Kidney (tissue), 14 donors: Measurements from ENCODE around the gene DPP3. TPM values are rescaled to one million over a fixed set of nuclear protein-coding genes. Genes with fewer than 3 reads are reported as not detected.

Source experiments
- DNase-seq, 5 donors: peaks; one replicate each; pipeline ENCODE4 v3.0.0-alpha.2; 2013 to 2020
- FAIRE-seq: peaks from 2 replicates; lab custom pipeline; 2012; peaks lifted over from hg19 to GRCh38; lab: Jason Lieb, UNC
- H3K27ac ChIP-seq, 2 donors: one replicate each; pipeline ENCODE4 v1.7.0; 2013; ENCODE audit warnings: low read depth in 2 of 2, low read length in 2 of 2, inconsistent platforms in 1 of 2
- H3K27me3 ChIP-seq: one replicate; pipeline ENCODE4 v1.7.1; 2013; ENCODE audit warnings: low read length, inconsistent platforms; ENCODE audit not compliant: control insufficient read depth, insufficient read depth
- H3K36me3 ChIP-seq, 3 donors: one replicate each; pipeline versions ENCODE4 v1.7.0 to v1.7.1; 2013; ENCODE audit warnings: low read length in 3 of 3, control low read depth in 1 of 3, inconsistent platforms in 1 of 3; ENCODE audit not compliant: insufficient read depth in 3 of 3, control insufficient read depth in 2 of 3
- H3K4me1 ChIP-seq, 3 donors: one replicate each; pipeline versions ENCODE4 v1.7.0 to v1.7.1; 2013; ENCODE audit warnings: low read length in 3 of 3, inconsistent platforms in 1 of 3, low read depth in 1 of 3; ENCODE audit not compliant: control insufficient read depth in 2 of 3, insufficient read depth in 2 of 3
- H3K4me3 ChIP-seq, 3 donors: one replicate each; pipeline versions ENCODE4 v1.7.0 to v1.8.1; 2013; ENCODE audit warnings: low read length in 3 of 3, control low read depth in 1 of 3, inconsistent platforms in 1 of 3
- H3K9ac ChIP-seq, 3 donors: one replicate each; pipeline versions ENCODE4 v1.7.0 to v1.7.1; 2013; ENCODE audit warnings: low read length in 3 of 3, control low read depth in 1 of 3, inconsistent platforms in 1 of 3
- H3K9me3 ChIP-seq, 3 donors: one replicate each; pipeline versions ENCODE4 v1.7.0 to v1.7.1; 2013; ENCODE audit warnings: low read length in 3 of 3, control low read depth in 1 of 3, inconsistent platforms in 1 of 3; ENCODE audit not compliant: control insufficient read depth in 2 of 3, insufficient read depth in 1 of 3
- intact Hi-C: fragments of 100-400 bp; cut with DNase I; formaldehyde crosslinking; loops from one replicate; pipeline ENCODE4 v1.11.1; 2022
- polyA plus RNA-seq: library from polyadenylated mRNA; stranded (reverse); fragments of 350-450 nt; fragmentation: Illumina TruSeq; extraction: RNeasy Lipid Tissue Mini Kit (QIAGEN cat#74804); gene quantifications from one replicate; pipeline ENCODE4 v1.2.3, GENCODE V29; 2014; ENCODE audit warnings: low read depth, low replicate concordance; ENCODE audit not compliant: insufficient read depth
- total RNA-seq: library from RNA; stranded (reverse); fragmentation: NEBNext Ultra II Directional; extraction: Animal tissue kit (Norgen Biotek cat#: 25700); gene quantifications from one replicate; pipeline ENCODE4 v1.2.1, GENCODE V29; 2021
- TF ChIP-seq, protein P1 (sequence below): IDR thresholded peaks from 3 replicates; pipeline ENCODE4 v1.5.1; 2012; ENCODE audit warnings: mild to moderate bottlenecking, moderate library complexity, borderline replicate concordance; ENCODE audit not compliant: insufficient read depth; ENCODE audit errors: extremely low read depth
- donor health status: control.
- donor health status: control.
- donor health status: control.
- donor health status: control.
- donor health status: control.
- donor health status: DM: yes; HTN: yes; CAD: no.
- donor health status: Normal renal cell carcinoma (clear cell type).

DPP3 gene
- total and polyA plus RNA-seq, 2 donors from 2014 or later, result 32.9 to 41.7 TPM

GRCh38 chr11:66510271-66510989 is 30.2 kb downstream of the DPP3 start, which contains the start of gene BBS1:
Gene BBS1 (plus strand): TSS chr11:66510635. CDS start chr11:66510660, 25 bp downstream.
- Histone ChIP-seq H3K9me3 (no peaks in the 10 kb centered on the region), H3K9ac (peak within 1 kb of the TSS; percentile 56 to 95 (median 71)), H3K27me3 (no peaks in the 10 kb centered on the region), H3K4me3 (peak within 1 kb of the TSS; percentile 81 to 100 (median 99)), H3K4me1 (peaks cover 0 to 11% (median 8%) of the 10 kb centered on the region in 3 donors), H3K36me3 (peaks cover 0 to 5% (median 4%) of the 10 kb centered on the region in 3 donors), H3K27ac (no peak within 1 kb of the TSS)
- intact Hi-C loops, result no loop called here
- TF ChIP-seq, protein P1, sequence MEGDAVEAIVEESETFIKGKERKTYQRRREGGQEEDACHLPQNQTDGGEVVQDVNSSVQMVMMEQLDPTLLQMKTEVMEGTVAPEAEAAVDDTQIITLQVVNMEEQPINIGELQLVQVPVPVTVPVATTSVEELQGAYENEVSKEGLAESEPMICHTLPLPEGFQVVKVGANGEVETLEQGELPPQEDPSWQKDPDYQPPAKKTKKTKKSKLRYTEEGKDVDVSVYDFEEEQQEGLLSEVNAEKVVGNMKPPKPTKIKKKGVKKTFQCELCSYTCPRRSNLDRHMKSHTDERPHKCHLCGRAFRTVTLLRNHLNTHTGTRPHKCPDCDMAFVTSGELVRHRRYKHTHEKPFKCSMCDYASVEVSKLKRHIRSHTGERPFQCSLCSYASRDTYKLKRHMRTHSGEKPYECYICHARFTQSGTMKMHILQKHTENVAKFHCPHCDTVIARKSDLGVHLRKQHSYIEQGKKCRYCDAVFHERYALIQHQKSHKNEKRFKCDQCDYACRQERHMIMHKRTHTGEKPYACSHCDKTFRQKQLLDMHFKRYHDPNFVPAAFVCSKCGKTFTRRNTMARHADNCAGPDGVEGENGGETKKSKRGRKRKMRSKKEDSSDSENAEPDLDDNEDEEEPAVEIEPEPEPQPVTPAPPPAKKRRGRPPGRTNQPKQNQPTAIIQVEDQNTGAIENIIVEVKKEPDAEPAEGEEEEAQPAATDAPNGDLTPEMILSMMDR, result no peak
- DNase-seq, result peak; percentile 84 to 94 (median 92)
- FAIRE-seq, result no peak

DNA sequence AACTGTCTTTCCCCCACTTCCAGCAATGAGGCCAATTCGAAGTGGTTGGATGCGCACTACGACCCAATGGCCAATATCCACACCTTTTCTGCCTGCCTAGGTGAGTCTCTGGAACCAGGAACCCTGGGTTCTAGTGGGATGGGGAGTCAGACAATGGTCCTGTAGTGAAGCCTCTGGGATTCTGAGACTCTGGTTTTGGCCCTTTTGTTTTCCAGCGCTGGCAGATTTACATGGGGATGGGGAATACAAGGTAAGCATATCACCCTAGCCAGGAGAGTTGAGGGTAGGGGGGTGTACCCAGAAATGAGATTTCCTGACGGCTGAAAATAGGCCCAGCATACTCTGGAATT is 30.7 kb downstream of the DPP3 start:
- Histone ChIP-seq H3K9me3 (no peaks in the 10 kb centered on the region), H3K4me3 (peak overlapping the region; percentile 81 to 100 (median 99)), H3K27ac (no peak overlapping the region), H3K36me3 (peaks cover 0 to 5% (median 5%) of the 10 kb centered on the region in 3 donors), H3K27me3 (no peaks in the 10 kb centered on the region), H3K9ac (peak overlapping the region; percentile 56 to 95 (median 71)), H3K4me1 (peaks cover 0 to 11% (median 8%) of the 10 kb centered on the region in 3 donors)
- FAIRE-seq (no peak), DNase-seq (no peak)
- TF ChIP-seq, protein P1, result no peak
- intact Hi-C loops, result no loop called here

GRCh38 chr11:66523611-66524010 is 43.4 kb downstream of the DPP3 start:
- DNase-seq, result peak in 1 of 5 donors; percentile 42

More at GRCh38 chr11:66523611-66524010, 43.4 kb downstream of the DPP3 start:
- Histone ChIP-seq H3K9ac (no peak overlapping the region), H3K4me1 (no peaks in the 10 kb centered on the region), H3K27ac (no peak overlapping the region), H3K27me3 (no peaks in the 10 kb centered on the region), H3K4me3 (no peak overlapping the region), H3K36me3 (peaks cover 2 to 20% (median 20%) of the 10 kb centered on the region in 3 donors), H3K9me3 (no peaks in the 10 kb centered on the region)
- intact Hi-C loops, result no loop called here
- FAIRE-seq, result no peak
- TF ChIP-seq, protein P1, result no peak
